ENCODE data around the gene SEC24C. TPM values are rescaled to one million over a fixed set of nuclear protein-coding genes. Genes with fewer than 3 reads are reported as not detected.

SEC24C gene
- total RNA-seq, 1 experiment from 2014 or later = 61.3 TPM

- DNase-seq (ENCODE audit: low read depth, low spot score) = no peak
- in situ Hi-C loops (cut with HindIII; ENCODE audit: low pct_unique_long_range_greater_than_20kb, low sequenced_read_pairs) = no loop called here
Measured at GRCh38 chr10:73761781-73762180, 17.6 kb downstream of the SEC24C start.

DNA sequence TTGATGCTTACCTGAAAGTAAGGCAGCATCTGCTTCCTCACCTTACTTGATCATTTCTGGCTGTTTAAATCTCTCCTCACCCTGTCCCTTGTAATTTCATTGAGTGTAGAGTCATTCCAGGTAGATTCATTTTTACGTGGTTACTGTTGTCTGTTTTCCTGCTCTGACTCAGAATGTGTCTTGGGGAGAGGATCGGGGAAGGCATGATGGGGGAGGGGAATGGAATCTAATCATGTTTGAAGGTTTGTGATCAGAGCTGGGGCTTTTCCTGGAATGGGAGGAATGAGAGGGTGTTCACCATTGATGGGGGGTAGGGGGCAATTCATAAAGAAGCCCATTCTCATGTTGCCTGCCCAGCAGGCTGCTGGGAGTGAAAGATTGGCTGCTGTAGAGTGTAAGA lies 18.7 kb downstream of the SEC24C start:
- in situ Hi-C loops (cut with HindIII; ENCODE audit: low pct_unique_long_range_greater_than_20kb, low sequenced_read_pairs) = no loop called here
- no peak for DNase-seq (ENCODE audit: low read depth, low spot score)

DNA sequence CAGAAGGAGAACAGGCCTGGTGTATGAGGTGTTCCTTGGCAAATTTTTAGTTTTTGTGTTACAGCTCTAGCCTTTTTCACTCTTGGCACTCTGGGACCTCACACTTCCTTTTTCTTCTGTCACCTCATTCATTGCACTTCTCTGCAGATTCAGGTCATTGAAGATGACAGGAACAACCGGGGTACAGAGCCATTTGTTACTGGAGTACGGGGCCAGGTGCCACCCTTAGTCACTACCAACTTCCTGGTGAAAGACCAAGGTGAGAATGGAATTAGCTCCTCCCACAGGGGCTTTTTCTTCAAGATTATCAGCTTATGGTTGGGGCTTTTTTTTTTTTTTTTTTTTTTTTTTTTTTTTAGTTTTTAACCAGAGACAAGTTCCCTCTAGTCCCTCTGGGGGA lies 19.2 kb downstream of the SEC24C start:
- DNase-seq (ENCODE audit: low read depth, low spot score) = no peak
- in situ Hi-C loops (cut with HindIII; ENCODE audit: low pct_unique_long_range_greater_than_20kb, low sequenced_read_pairs) = no loop called here

DNA sequence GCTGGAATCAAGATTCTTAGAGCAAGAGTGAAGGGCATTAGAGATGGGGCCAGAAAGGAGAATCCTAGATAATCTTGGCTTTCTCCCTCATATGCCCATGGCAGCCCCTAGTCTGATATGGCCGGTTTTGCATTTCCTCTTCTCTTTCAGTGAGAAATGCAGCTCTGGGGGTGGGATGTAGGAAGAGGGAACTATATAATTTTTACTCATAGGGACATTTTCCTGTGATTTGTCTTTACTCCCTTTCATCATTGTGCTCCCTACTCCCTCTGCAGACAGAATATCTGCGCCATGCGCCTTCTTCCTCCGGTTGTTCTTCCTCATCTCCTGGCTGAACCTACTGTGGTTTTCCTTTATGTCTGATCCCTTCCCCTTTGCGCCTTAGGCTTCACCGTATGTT lies 20.9 kb downstream of the SEC24C start:
- in situ Hi-C loops (cut with HindIII; ENCODE audit: low pct_unique_long_range_greater_than_20kb, low sequenced_read_pairs) = no loop called here
- no peak for DNase-seq (ENCODE audit: low read depth, low spot score)

DNA sequence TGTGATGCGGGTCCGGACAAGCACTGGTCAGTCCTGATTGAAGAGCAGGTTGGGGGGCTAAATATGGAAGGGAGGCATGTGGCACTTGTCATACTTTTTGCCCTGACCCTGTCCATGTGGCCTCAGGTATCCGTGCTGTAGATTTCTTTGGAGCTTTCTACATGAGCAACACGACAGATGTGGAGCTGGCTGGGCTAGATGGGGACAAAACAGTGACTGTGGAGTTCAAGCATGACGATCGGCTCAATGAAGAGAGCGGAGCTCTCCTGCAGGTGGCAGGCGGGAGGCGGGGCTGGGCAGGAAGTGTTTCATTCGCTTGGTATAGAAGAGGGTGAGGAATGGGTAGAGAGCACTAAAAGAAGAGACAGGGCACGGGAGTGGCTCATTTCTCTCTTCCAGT lies 24.7 kb downstream of the SEC24C start:
- in situ Hi-C loops (cut with HindIII; ENCODE audit: low pct_unique_long_range_greater_than_20kb, low sequenced_read_pairs) = no loop called here

GRCh38 chr10:73769396-73769795 lies 25.2 kb downstream of the SEC24C start:
- in situ Hi-C loops (cut with HindIII; ENCODE audit: low pct_unique_long_range_greater_than_20kb, low sequenced_read_pairs) = no loop called here
- DNase-seq (ENCODE audit: low read depth, low spot score) = no peak

More for the DNA sequence above, 24.7 kb downstream of the SEC24C start:
- DNase-seq (ENCODE audit: low read depth, low spot score) = no peak

- peak; percentile 71 for DNase-seq (ENCODE audit: low read depth, low spot score)
- in situ Hi-C loops (cut with HindIII; ENCODE audit: low pct_unique_long_range_greater_than_20kb, low sequenced_read_pairs) = no loop called here
Measured at GRCh38 chr10:73771722-73772280, 27.6 kb downstream of the SEC24C start.

DNA sequence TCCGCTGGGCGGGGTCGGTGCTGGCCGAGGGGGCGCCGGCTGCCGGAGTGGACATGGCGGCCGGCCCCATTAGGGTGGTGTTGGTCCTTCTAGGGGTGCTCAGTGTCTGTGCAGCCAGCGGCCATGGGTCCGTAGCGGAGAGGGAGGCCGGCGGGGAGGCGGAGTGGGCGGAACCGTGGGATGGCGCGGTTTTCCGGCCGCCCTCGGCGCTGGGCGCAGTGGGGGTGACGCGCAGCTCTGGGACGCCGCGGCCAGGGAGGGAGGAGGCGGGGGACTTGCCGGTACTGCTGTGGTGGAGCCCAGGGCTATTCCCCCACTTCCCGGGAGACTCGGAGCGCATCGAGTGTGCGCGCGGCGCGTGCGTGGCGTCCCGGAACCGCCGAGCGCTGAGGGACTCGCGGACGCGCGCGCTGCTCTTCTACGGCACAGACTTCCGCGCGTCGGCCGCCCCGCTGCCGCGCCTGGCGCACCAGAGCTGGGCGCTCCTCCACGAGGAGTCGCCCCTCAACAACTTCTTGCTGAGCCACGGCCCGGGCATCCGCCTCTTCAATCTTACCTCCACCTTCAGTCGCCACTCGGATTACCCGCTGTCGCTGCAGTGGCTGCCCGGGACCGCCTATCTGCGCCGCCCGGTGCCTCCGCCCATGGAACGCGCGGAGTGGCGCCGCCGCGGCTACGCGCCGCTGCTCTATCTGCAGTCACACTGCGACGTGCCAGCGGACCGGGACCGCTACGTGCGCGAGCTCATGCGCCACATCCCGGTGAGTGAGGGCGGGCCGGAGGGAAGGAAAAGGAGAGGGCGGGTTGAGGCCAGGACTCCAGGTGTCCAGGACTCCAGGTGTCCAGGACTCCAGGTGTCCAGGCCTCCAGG lies 28.3 kb downstream of the SEC24C start:
- in situ Hi-C loops (cut with HindIII; ENCODE audit: low pct_unique_long_range_greater_than_20kb, low sequenced_read_pairs) = no loop called here
- peak; percentile 68 for DNase-seq (ENCODE audit: low read depth, low spot score)

DNA sequence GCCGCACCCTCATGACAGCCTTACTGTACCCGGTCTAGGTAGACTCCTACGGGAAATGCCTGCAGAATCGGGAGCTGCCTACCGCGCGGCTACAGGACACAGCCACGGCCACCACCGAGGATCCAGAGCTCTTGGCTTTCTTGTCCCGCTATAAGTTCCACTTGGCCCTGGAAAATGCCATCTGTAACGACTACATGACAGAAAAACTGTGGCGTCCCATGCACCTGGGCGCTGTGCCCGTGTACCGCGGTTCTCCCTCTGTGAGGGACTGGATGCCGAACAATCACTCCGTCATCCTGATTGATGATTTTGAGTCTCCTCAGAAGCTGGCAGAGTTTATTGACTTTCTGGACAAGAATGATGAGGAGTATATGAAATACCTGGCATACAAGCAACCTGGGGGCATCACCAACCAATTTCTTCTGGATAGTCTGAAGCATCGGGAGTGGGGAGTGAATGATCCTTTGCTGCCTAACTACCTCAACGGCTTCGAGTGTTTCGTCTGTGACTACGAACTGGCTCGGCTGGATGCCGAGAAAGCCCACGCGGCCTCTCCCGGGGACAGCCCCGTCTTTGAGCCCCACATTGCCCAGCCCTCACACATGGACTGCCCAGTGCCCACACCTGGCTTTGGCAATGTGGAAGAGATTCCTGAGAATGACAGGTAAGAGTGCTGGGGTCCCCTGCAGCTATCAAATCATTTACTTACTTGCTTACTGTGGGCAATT lies 29.1 kb downstream of the SEC24C start:
- no peak for DNase-seq (ENCODE audit: low read depth, low spot score)
- in situ Hi-C loops (cut with HindIII; ENCODE audit: low pct_unique_long_range_greater_than_20kb, low sequenced_read_pairs) = no loop called here

DNA sequence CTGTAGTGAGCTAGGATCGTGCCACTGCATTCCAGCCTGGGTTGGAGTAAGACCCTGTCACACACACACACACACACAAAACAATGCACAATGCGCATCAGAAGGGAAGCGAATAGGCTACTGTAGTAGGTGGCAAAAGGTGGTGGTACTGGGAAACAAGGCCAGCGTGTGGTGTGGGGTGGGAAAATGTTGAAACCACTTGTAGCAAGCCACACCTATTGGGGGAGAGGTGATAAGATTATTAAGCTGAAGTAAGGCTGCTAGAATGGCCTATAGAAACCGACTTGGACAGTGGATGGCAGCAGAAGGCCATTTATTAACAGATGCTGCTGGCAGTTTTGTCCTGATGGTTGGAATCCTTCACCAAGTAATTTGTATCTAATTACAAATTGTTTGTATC lies 30.5 kb downstream of the SEC24C start:
- in situ Hi-C loops (cut with HindIII; ENCODE audit: low pct_unique_long_range_greater_than_20kb, low sequenced_read_pairs) = no loop called here
- DNase-seq (ENCODE audit: low read depth, low spot score) = peak; percentile 25

DNA sequence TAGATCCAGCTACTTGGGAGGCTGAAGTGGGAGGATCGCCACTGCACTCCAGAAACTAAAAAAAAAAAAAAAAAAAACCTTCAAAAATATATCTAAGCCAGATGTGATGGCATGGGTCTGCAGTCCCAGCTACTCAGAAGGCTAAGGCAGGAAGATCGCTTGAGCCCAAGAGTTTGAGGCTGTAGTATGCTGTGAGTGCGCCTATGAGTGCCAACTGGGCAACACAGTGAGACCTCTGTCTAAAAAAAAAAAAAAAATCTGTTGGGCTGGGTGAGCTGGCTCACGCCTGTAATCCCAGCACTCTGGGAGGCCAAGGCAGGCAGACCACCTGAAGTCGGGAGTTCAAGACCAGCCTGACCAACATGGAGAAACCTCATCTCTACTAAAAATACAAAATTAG lies 34.8 kb downstream of the SEC24C start:
- in situ Hi-C loops (cut with HindIII; ENCODE audit: low pct_unique_long_range_greater_than_20kb, low sequenced_read_pairs) = no loop called here
- no peak for DNase-seq (ENCODE audit: low read depth, low spot score)

DNA sequence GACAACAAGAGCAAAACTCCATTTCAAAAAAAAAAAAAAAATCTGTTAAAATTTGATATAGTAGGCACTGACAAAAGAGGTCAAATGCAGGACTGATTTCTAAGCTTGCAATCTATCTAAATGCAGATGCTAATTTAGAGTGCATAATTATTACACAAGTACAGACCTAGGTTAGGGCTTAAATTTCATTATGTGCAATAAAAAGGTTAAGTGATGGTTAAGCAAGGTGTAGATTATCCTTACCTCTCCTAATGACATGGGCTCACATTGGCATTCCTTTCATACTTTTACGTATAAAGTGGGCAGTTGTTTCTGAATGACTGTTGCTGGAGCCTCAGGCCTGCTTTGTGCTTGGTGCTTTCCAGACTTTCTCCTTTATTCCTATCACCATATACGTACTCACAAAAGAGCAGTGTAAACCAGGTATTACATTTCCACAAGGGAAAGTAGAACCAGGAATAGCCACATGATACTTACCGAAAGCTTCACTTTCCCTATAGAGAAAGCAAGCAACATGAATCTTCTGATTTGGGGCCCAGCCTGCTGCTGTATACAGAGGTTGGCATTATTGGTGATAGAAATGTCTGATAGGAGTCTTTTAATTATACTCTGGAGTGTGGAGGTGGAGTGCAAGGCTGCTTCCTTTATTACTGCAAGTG lies 35.5 kb downstream of the SEC24C start:
- DNase-seq (ENCODE audit: low read depth, low spot score) = no peak
- in situ Hi-C loops (cut with HindIII; ENCODE audit: low pct_unique_long_range_greater_than_20kb, low sequenced_read_pairs) = no loop called here

- in situ Hi-C loops (cut with HindIII; ENCODE audit: low pct_unique_long_range_greater_than_20kb, low sequenced_read_pairs) = no loop called here
- no peak for DNase-seq (ENCODE audit: low read depth, low spot score)
Measured at GRCh38 chr10:73780301-73780700, 36.1 kb downstream of the SEC24C start.

GRCh38 chr10:73780966-73781365 lies 36.8 kb downstream of the SEC24C start:
- in situ Hi-C loops (cut with HindIII; ENCODE audit: low pct_unique_long_range_greater_than_20kb, low sequenced_read_pairs) = no loop called here
- DNase-seq (ENCODE audit: low read depth, low spot score) = no peak

GRCh38 chr10:73781548-73781878 lies 37.3 kb downstream of the SEC24C start:
- no peak for DNase-seq (ENCODE audit: low read depth, low spot score)
- in situ Hi-C loops (cut with HindIII; ENCODE audit: low pct_unique_long_range_greater_than_20kb, low sequenced_read_pairs) = no loop called here

- in situ Hi-C loops (cut with HindIII; ENCODE audit: low pct_unique_long_range_greater_than_20kb, low sequenced_read_pairs) = no loop called here
- peak; percentile 74 for DNase-seq (ENCODE audit: low read depth, low spot score)
Measured at GRCh38 chr10:73781879-73782748, 37.9 kb downstream of the SEC24C start, which contains the start of gene CHCHD1. CHCHD1 (plus strand) TSS chr10:73782048; CDS start chr10:73782076, 28 bp downstream.

DNA sequence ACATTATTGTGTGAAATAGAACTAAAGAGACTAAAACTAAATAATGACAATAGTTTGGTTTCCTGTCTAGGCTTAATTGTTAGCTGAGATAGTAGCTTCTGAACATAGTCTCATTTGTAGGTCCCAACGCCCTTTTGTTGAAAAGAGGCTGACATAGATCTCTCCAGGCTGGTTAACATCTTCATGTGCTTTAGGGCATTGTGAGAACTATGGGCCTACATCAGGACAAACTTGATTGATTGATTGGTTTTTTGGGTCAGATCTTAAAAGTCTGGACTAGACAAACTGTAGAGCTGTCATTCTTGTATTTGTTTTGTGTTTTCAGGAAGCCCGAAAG lies 38.5 kb downstream of the SEC24C start:
- no peak for DNase-seq (ENCODE audit: low read depth, low spot score)
- in situ Hi-C loops (cut with HindIII; ENCODE audit: low pct_unique_long_range_greater_than_20kb, low sequenced_read_pairs) = no loop called here
